ENCODE measurements around the gene TYRP1.

DNA sequence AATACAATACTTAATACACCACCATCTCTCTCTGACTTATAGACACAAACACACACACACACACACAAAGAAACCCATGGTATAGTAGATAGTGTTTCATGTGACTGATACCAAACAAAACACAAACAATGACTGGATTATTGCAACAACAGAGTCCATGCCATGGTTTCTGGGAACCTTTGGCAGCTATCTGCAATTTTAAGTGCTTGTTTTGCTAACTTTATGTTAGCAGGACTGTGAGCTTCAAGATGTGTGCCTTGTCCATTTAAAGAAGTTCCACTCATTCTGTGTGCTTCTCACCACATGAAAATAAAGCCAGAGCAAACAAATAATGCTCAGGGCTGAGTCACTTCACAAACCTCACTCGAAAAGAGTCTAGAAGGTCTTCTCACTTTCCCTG is 66.6 kb downstream of the TYRP1 start:
- TF ChIP-seq, protein P1, sequence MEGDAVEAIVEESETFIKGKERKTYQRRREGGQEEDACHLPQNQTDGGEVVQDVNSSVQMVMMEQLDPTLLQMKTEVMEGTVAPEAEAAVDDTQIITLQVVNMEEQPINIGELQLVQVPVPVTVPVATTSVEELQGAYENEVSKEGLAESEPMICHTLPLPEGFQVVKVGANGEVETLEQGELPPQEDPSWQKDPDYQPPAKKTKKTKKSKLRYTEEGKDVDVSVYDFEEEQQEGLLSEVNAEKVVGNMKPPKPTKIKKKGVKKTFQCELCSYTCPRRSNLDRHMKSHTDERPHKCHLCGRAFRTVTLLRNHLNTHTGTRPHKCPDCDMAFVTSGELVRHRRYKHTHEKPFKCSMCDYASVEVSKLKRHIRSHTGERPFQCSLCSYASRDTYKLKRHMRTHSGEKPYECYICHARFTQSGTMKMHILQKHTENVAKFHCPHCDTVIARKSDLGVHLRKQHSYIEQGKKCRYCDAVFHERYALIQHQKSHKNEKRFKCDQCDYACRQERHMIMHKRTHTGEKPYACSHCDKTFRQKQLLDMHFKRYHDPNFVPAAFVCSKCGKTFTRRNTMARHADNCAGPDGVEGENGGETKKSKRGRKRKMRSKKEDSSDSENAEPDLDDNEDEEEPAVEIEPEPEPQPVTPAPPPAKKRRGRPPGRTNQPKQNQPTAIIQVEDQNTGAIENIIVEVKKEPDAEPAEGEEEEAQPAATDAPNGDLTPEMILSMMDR (IDR thresholded peaks at IDR 0.05) = no peak
- no peak for TF ChIP-seq POLR2A (IDR thresholded peaks at IDR 0.05)

Data from lower leg skin (tissue), 3 donors.